Ureter (tissue), 1 donor: ENCODE measurements around the gene NETO2. TPM values are rescaled to one million over a fixed set of nuclear protein-coding genes. Genes with fewer than 3 reads are reported as not detected.
"Not testable (repeated sequence)": the region's sequence is repeated elsewhere in the genome, so short reads cannot be mapped to it uniquely, and the experiment has no call there.

Source experiments
- DNase-seq: peaks from one replicate; pipeline ENCODE4 v3.0.0-alpha.2; 2020; ENCODE audit warnings: low spot score
- total RNA-seq: library from RNA; stranded (reverse); gene quantifications from one replicate; pipeline ENCODE4 v1.2.4, GENCODE V29; 2023
- donor health status: DM: yes; HTN: yes; CAD: no.

NETO2 gene
- total RNA-seq, 1 donor from 2014 or later = 5.3 TPM

GRCh38 chr16:47134550-47134949, 9.2 kb downstream of the NETO2 start:
- no peak for DNase-seq

DNA sequence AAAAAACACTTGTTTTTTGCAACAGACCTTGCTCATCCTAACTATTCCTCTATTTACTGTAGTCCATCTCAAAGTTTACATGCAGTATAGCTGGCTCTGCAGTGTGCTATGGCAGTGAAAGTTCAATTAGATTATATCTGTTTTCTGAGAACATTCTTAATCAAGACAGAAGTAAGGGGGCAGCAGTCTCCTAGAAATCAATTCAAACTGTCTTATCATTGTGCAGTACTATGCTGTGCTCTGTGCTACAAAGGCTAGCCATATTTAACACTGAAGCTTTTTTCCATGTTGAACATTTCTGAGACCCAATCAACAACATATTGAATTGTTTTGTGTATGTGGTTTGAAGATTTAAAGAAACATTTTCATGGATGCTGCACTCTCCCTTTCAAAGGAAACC, 11.4 kb downstream of the NETO2 start:
- DNase-seq = no peak

DNA sequence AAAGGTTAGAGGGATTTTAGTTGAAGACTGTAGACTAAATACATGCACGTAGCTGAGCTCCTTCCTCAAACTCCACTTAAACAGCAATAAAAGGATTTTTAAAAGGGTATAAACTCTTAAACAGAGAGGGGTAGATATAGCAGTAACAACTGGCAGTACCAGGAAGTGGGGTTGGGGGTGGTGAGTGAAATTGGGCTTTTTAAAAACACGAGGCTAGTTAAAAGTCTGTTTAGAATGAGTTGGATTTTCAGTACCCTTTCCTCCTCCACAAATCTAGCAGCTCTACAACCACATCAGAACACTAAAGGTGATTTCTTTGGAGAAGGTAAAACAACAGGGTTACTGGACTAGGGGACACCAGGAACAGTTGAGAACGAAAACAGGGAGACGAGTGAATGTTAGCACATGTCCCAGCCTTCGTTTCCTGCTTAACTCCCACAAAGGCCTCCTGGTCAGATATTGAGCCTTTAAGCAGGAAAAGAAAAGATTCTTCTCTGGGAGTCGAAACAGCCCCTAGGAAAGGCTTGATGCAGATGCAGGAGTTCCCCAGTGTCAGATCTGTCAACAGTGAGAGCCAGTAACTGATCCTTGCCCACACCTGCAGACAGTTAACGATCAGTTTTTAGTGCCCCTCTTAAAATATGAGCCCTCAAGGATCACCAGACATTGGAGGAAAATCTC, 13.8 kb downstream of the NETO2 start:
- DNase-seq = no peak

- DNase-seq = no peak
These were observed 16.2 kb downstream of the NETO2 start for GRCh38 chr16:47127541-47127940.

DNA sequence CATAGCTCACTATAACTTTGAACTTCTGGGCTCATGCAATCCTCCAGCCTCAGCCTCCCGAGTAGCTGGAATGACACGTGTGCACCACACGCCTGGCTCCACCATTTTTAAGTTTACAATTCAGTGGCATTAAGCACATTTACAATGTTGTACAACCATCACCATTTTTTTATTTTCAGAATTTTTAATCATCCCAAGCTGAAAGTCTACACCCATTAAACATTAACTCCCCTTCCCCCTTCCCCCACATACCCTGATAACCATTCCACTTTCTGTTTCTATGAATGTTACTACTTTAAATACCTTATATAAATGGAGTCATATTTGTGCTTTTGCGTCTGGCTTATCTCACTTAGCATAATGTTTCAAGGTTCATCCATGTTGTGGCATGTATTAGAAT, 18.0 kb downstream of the NETO2 start:
- no peak for DNase-seq

GRCh38 chr16:47113130-47113529, 30.6 kb downstream of the NETO2 start:
- DNase-seq = no peak

- no peak for DNase-seq
These were observed 32.8 kb downstream of the NETO2 start for GRCh38 chr16:47110939-47111338.

DNA sequence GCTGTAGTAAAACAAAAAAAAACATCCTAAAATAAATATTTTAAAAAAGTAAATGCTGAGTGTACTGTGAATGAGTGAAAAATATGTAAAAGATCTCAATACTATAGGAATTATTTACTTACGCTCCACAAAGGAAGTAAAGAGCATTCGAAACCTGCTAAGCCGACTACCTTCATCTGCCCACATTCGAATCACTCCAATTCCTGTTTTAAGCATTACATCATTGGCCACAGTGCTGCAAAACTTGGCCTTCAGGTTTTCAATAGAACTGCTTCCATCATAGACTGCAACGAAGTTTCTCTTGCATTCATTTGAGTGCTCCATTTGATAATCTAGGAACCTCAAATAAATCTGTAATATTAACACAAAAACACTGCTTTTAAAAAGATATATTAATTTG, 34.4 kb downstream of the NETO2 start:
- DNase-seq = no peak

GRCh38 chr16:47102921-47103320, 40.8 kb downstream of the NETO2 start:
- DNase-seq = not testable (repeated sequence)

GRCh38 chr16:47097154-47097553, 46.6 kb downstream of the NETO2 start:
- DNase-seq = not testable (repeated sequence)

- no peak for DNase-seq
These were observed 47.4 kb downstream of the NETO2 start for GRCh38 chr16:47096297-47096696.

- no peak for DNase-seq
These were observed 59.5 kb downstream of the NETO2 start for GRCh38 chr16:47084198-47084597.

DNA sequence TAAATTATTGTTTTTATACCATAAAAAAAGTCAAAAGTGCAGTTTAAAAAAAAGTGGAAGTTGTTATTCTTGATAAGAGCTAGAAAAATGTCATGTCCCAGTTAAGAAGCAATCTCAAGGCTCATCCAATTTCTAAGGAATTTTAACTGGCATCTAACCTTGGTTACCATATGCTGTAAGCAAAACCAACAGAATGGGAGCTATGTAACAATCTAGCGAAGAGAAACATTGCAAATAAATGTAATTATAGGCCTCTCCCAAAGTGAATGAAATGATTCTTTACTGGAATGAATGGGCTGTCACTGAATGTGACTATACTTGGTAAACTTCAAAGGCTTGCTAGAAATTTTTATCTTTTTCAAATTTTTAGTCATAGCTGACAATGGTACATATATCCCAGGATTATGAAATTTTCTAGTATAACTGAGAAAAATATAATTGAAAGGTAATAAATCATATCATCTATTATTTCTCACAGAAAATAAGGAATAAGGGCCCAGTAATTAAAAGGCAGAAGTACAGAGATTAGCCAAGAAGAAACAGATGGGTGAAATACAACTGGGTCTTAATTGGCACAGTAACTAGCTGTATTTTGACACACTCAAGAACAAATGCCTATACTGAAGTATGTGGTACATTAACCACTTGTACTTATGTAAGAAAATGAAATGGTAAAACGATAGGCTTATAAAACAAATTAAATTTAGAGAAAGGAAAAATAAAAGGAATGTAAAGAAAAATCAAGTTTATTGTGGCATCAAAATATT, 61.5 kb downstream of the NETO2 start:
- no peak for DNase-seq

- DNase-seq = no peak
These were observed 62.6 kb downstream of the NETO2 start for GRCh38 chr16:47081115-47081514.

- DNase-seq = no peak
These were observed 63.9 kb downstream of the NETO2 start for GRCh38 chr16:47079860-47080259.

GRCh38 chr16:47073223-47074155, 70.3 kb downstream of the NETO2 start:
- DNase-seq = no peak

GRCh38 chr16:47072158-47072557, 71.6 kb downstream of the NETO2 start:
- no peak for DNase-seq

- no peak for DNase-seq
These were observed 73.7 kb downstream of the NETO2 start for GRCh38 chr16:47069841-47070584.

DNA sequence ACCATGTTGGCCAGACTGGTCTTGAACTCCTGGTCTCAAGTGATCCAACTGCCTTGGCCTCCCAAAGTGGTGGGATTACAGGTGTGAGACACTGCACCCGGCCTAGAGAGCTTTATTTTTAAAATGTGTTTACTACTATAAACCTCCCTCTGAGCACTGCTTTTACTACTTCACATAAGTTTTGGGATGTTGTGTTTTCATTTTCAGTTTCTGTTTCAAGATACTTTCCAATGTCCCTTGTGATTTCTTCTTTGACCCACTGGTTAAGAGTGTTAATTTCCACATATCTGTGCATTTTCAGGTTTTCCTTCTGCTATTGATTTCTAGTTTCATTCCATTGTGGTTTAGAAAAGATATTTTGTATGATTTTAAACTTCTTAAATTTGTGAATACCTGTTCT, 74.4 kb downstream of the NETO2 start:
- DNase-seq = no peak

- no peak for DNase-seq
These were observed 76.5 kb downstream of the NETO2 start for GRCh38 chr16:47067203-47067602.
